ENCODE measurements around the gene AHCYL2.

The AHCYL2 gene

DNA sequence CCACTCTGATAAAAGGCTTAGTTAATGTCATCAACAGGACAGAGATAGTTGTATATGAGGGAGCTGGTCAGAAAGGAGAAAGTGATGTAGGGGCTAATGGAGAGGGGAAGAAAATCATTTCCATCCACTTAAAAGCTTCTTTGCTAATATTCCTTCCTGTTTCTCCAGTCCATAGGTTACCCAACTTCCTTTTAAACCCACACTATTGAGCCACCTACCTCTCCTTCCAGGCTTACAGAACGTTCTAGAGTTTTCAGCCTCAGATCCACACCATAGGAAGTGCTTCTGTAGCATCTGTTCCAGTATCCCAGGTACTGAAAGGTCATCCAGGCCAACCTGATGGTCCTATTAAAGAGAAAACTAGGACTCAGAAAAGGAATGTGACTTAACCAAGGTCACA, 237.6 kb downstream of the AHCYL2 start:
- H3K4me2 ChIP-seq (ENCODE audit: low read length): no peak overlapping the region
- H4K20me1 ChIP-seq (ENCODE audit: insufficient read depth, low read length): no peaks in the 10 kb centered on the region
- H3K9me2 ChIP-seq (ENCODE audit: low read depth, low read length): no peaks in the 10 kb centered on the region

DNA sequence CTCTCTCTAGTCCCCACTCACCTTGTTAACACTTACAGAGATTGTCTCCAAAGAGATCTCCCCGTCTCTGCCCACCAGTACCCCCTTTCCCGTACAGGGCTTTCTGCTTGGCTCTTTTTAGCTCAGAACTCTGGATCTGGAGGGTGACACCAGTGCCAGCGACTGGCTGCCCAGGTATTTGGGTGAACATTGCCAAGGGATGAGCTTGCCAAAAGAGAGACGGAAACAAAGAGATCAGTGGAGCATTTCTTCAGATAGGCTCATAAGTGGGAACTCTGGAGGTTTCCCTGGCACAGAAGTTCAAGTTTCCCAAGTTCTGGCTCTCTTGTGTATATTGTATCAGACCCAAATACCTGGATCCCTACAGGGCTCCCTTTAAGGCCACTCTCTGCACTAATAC, 239.4 kb downstream of the AHCYL2 start:
- Histone ChIP-seq H3K9me3 (ENCODE audit: low read length) (no peaks in the 10 kb centered on the region), H3F3A (ENCODE audit: insufficient read depth, low read length) (no peaks in the 10 kb centered on the region), H3K79me2 (ENCODE audit: insufficient read depth, low read length) (no peaks in the 10 kb centered on the region), H4K20me1 (ENCODE audit: insufficient read depth, low read length) (no peaks in the 10 kb centered on the region), H3K4me3 (ENCODE audit: low read depth, low read length, poor library complexity, severe bottlenecking) (no peak overlapping the region), H3K4me1 (ENCODE audit: insufficient read depth, low read length, severe bottlenecking) (no peaks in the 10 kb centered on the region), H3K9ac (ENCODE audit: low read length) (no peak overlapping the region), H3K4me2 (ENCODE audit: low read length) (no peak overlapping the region), H3K27me3 (ENCODE audit: insufficient read depth, low read length) (no peaks in the 10 kb centered on the region), H3K36me3 (ENCODE audit: insufficient read depth, low read length) (peaks cover 5% of the 10 kb centered on the region; the same call in 1 of the 2 replicates), H3K9me2 (ENCODE audit: low read depth, low read length) (no peaks in the 10 kb centered on the region), H3K27ac (ENCODE audit: low read depth, low read length, poor library complexity, severe bottlenecking) (no peak overlapping the region), H2AFZ (ENCODE audit: low read length) (no peak overlapping the region)
- TF ChIP-seq, protein P1, sequence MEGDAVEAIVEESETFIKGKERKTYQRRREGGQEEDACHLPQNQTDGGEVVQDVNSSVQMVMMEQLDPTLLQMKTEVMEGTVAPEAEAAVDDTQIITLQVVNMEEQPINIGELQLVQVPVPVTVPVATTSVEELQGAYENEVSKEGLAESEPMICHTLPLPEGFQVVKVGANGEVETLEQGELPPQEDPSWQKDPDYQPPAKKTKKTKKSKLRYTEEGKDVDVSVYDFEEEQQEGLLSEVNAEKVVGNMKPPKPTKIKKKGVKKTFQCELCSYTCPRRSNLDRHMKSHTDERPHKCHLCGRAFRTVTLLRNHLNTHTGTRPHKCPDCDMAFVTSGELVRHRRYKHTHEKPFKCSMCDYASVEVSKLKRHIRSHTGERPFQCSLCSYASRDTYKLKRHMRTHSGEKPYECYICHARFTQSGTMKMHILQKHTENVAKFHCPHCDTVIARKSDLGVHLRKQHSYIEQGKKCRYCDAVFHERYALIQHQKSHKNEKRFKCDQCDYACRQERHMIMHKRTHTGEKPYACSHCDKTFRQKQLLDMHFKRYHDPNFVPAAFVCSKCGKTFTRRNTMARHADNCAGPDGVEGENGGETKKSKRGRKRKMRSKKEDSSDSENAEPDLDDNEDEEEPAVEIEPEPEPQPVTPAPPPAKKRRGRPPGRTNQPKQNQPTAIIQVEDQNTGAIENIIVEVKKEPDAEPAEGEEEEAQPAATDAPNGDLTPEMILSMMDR (IDR thresholded peaks at IDR 0.05; ENCODE audit: low read length): no peak
- no peak for TF ChIP-seq EZH2 (IDR thresholded peaks at IDR 0.05; ENCODE audit: borderline replicate concordance, low read length)

More for the DNA sequence above, 237.6 kb downstream of the AHCYL2 start:
- Histone ChIP-seq H3K79me2 (ENCODE audit: insufficient read depth, low read length) (no peaks in the 10 kb centered on the region), H2AFZ (ENCODE audit: low read length) (no peak overlapping the region), H3K36me3 (ENCODE audit: insufficient read depth, low read length) (peaks cover 5% of the 10 kb centered on the region; the same call in 1 of the 2 replicates), H3K4me1 (ENCODE audit: insufficient read depth, low read length, severe bottlenecking) (no peaks in the 10 kb centered on the region), H3K27me3 (ENCODE audit: insufficient read depth, low read length) (no peaks in the 10 kb centered on the region), H3F3A (ENCODE audit: insufficient read depth, low read length) (no peaks in the 10 kb centered on the region), H3K27ac (ENCODE audit: low read depth, low read length, poor library complexity, severe bottlenecking) (no peak overlapping the region), H3K4me3 (ENCODE audit: low read depth, low read length, poor library complexity, severe bottlenecking) (no peak overlapping the region), H3K9ac (ENCODE audit: low read length) (no peak overlapping the region), H3K9me3 (ENCODE audit: low read length) (no peaks in the 10 kb centered on the region)
- no peak for TF ChIP-seq EZH2 (IDR thresholded peaks at IDR 0.05; ENCODE audit: borderline replicate concordance, low read length)
- TF ChIP-seq, protein P1 (IDR thresholded peaks at IDR 0.05; ENCODE audit: low read length): no peak

DNA sequence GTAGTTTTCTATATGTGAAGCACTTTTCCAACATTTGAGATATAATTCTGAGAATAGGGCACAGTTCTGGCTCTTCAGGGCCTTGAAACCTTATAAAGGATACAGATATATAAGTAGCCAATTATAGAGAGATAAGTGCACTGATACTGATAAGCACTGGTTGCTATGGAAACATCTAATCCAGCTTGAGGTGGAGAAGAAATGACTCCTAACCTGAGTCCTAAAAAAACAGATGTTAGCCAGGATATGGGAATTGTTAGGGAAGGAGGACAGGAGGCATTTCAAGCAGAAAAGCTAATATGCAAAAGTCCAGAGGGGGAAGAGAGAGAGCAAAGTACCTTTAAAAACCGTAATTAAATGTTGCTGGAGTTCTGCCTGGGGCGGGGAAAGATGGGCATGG, 240.2 kb downstream of the AHCYL2 start:
- TF ChIP-seq EZH2 (IDR thresholded peaks at IDR 0.05; ENCODE audit: borderline replicate concordance, low read length): no peak
- TF ChIP-seq, protein P1 (IDR thresholded peaks at IDR 0.05; ENCODE audit: low read length): no peak

More for the DNA sequence above, 240.2 kb downstream of the AHCYL2 start:
- Histone ChIP-seq H3K27ac (ENCODE audit: low read depth, low read length, poor library complexity, severe bottlenecking) (no peak overlapping the region), H3K4me2 (ENCODE audit: low read length) (no peak overlapping the region), H3K9ac (ENCODE audit: low read length) (no peak overlapping the region), H3K9me3 (ENCODE audit: low read length) (no peaks in the 10 kb centered on the region), H3K9me2 (ENCODE audit: low read depth, low read length) (no peaks in the 10 kb centered on the region), H3K79me2 (ENCODE audit: insufficient read depth, low read length) (no peaks in the 10 kb centered on the region), H3K4me3 (ENCODE audit: low read depth, low read length, poor library complexity, severe bottlenecking) (no peak overlapping the region), H4K20me1 (ENCODE audit: insufficient read depth, low read length) (no peaks in the 10 kb centered on the region), H2AFZ (ENCODE audit: low read length) (no peak overlapping the region), H3K27me3 (ENCODE audit: insufficient read depth, low read length) (no peaks in the 10 kb centered on the region), H3F3A (ENCODE audit: insufficient read depth, low read length) (no peaks in the 10 kb centered on the region), H3K36me3 (ENCODE audit: insufficient read depth, low read length) (peaks cover 2% of the 10 kb centered on the region; the same call in 1 of the 2 replicates), H3K4me1 (ENCODE audit: insufficient read depth, low read length, severe bottlenecking) (no peaks in the 10 kb centered on the region)

All from OCI-LY1 (cell line).